PC-9 (cell line): ENCODE results near the gene JPH2. TPM values are rescaled to one million over a fixed set of nuclear protein-coding genes. Genes with fewer than 3 reads are reported as not detected.

Experiments
- BruUV-seq: library from RNA; stranded (reverse); fragments of 400-500 nt; replicated peaks from 2 replicates; lab custom pipeline; 2021; lab: Mats Ljungman, UMichigan
- CTCF ChIA-PET: fragments of 300-600 bp; sonication (Branson Sonifier 250); formaldehyde crosslinking; loops from one replicate; lab custom pipeline; 2022; ENCODE audit warnings: antibody characterized with exemption; lab: Charles Lee
- POLR2A ChIA-PET: fragments of 300-600 bp; sonication (Branson Sonifier 250); formaldehyde crosslinking; loops from one replicate; lab custom pipeline; 2022; ENCODE audit warnings: antibody characterized with exemption; ENCODE audit not compliant: unreplicated experiment; lab: Charles Lee
- DNase-seq, 2 experiments: peaks; one replicate each; pipeline versions ENCODE4 v3.0.0 to v3.0.0-alpha.2; 2015 to 2022; ENCODE audit warnings: mixed read lengths in 1 of 2
- H2AFZ ChIP-seq: fragments of 200-600 bp; sonication (generic); 2 replicates; pipeline ENCODE4 v1.8.1; 2017; ENCODE audit warnings: antibody characterized with exemption
- H3F3A ChIP-seq: fragments of 200-600 bp; sonication (generic); 2 replicates; pipeline ENCODE4 v1.8.1; 2017; ENCODE audit warnings: antibody characterized with exemption, mild to moderate bottlenecking, low read depth; ENCODE audit not compliant: insufficient read depth
- H3K27ac ChIP-seq: fragments of 200-600 bp; sonication (generic); 2 replicates; pipeline ENCODE4 v1.6.1; 2016; ENCODE audit warnings: mixed run types
- H3K27me3 ChIP-seq: fragments of 200-600 bp; sonication (generic); 2 replicates; pipeline ENCODE4 v1.6.1; 2016; ENCODE audit warnings: low read depth, mixed run types; ENCODE audit not compliant: insufficient read depth
- H3K36me3 ChIP-seq: fragments of 200-600 bp; sonication (generic); 2 replicates; pipeline ENCODE4 v1.6.1; 2016; ENCODE audit warnings: low read depth, mixed run types
- H3K4me1 ChIP-seq: fragments of 200-600 bp; sonication (generic); replicated peaks from 2 replicates; pipeline ENCODE4 v1.6.1; 2016; ENCODE audit warnings: mixed run types; ENCODE audit not compliant: insufficient read depth
- H3K4me2 ChIP-seq: fragments of 200-600 bp; sonication (generic); 2 replicates; pipeline ENCODE4 v1.6.1; 2017; ENCODE audit warnings: mixed run types
- H3K4me3 ChIP-seq: fragments of 200-600 bp; sonication (generic); 2 replicates; pipeline ENCODE4 v1.6.1; 2016; ENCODE audit warnings: mixed run types
- H3K79me2 ChIP-seq: fragments of 200-600 bp; sonication (generic); 2 replicates; pipeline ENCODE4 v1.6.1; 2017; ENCODE audit warnings: low read depth, mixed run types
- H3K9me2 ChIP-seq: fragments of 200-600 bp; sonication (generic); 2 replicates; pipeline ENCODE4 v1.8.1; 2017; ENCODE audit warnings: mild to moderate bottlenecking; ENCODE audit not compliant: insufficient read depth
- H3K9me3 ChIP-seq: fragments of 200-600 bp; sonication (generic); 2 replicates; pipeline ENCODE4 v1.8.1; 2016; ENCODE audit warnings: low read depth; ENCODE audit not compliant: insufficient read depth
- H4K20me1 ChIP-seq: fragments of 200-600 bp; sonication (generic); 2 replicates; pipeline ENCODE4 v1.8.1; 2017; ENCODE audit not compliant: insufficient read depth
- EZH2 ChIP-seq: fragments of 200-600 bp; sonication (generic); IDR thresholded peaks from 2 replicates; pipeline ENCODE4 v1.8.0; 2017; ENCODE audit warnings: antibody characterized with exemption, low read depth
- intact Hi-C: fragments of 100-400 bp; cut with micrococcal nuclease; formaldehyde crosslinking; loops from one replicate; pipeline ENCODE4 v1.10.0; 2022; ENCODE audit not compliant: unreplicated experiment
- total RNA-seq: library from RNA; stranded (reverse); gene quantifications from 2 replicates; pipeline ENCODE4 v1.2.3, GENCODE V29; 2021
- TF ChIP-seq, protein P1 (sequence below): fragments of 200-600 bp; sonication (generic); conservative IDR thresholded peaks from 2 replicates; pipeline ENCODE4 v1.6.1; 2017; ENCODE audit warnings: mixed run types, antibody characterized with exemption, mild to moderate bottlenecking, moderate library complexity

Gene JPH2
- total RNA-seq, 1 experiment from 2014 or later, result 41.1 TPM

GRCh38 chr20:44204832-44205215, 17.8 kb upstream of the JPH2 start:
- Histone ChIP-seq H3K4me2 (peak overlapping the region; percentile 89), H3K4me1 (peaks cover 84% of the 10 kb centered on the region), H3K4me3 (peak overlapping the region; percentile 43; the same call in 1 of the 2 replicates), H3K79me2 (peaks cover 96% of the 10 kb centered on the region), H3K9me2 (no peaks in the 10 kb centered on the region), H3K9me3 (no peaks in the 10 kb centered on the region), H3K27ac (peak overlapping the region; percentile 96), H3K36me3 (peaks cover 58% of the 10 kb centered on the region), H2AFZ (no peak overlapping the region), H3K27me3 (no peaks in the 10 kb centered on the region), H3F3A (peaks cover 53% of the 10 kb centered on the region; the same call in 1 of the 2 replicates), H4K20me1 (peaks cover 10% of the 10 kb centered on the region)
- ChIA-PET CTCF (no interaction called here), POLR2A (interaction anchor here (0.6 kb wide), 2 partner anchors 14 to 1140 kb away, joined by 3 to 9 read pairs; no protein-coding TSS in a partner anchor)
- intact Hi-C loops, result loop anchor here (1.0 kb wide), 2 partner anchors 459 to 691 kb away; no protein-coding TSS in a partner anchor
- TSS peak; percentile 86 for BruUV-seq
- DNase-seq, result no peak
- TF ChIP-seq, protein P1, sequence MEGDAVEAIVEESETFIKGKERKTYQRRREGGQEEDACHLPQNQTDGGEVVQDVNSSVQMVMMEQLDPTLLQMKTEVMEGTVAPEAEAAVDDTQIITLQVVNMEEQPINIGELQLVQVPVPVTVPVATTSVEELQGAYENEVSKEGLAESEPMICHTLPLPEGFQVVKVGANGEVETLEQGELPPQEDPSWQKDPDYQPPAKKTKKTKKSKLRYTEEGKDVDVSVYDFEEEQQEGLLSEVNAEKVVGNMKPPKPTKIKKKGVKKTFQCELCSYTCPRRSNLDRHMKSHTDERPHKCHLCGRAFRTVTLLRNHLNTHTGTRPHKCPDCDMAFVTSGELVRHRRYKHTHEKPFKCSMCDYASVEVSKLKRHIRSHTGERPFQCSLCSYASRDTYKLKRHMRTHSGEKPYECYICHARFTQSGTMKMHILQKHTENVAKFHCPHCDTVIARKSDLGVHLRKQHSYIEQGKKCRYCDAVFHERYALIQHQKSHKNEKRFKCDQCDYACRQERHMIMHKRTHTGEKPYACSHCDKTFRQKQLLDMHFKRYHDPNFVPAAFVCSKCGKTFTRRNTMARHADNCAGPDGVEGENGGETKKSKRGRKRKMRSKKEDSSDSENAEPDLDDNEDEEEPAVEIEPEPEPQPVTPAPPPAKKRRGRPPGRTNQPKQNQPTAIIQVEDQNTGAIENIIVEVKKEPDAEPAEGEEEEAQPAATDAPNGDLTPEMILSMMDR, result no peak
- TF ChIP-seq EZH2, result no peak

DNA sequence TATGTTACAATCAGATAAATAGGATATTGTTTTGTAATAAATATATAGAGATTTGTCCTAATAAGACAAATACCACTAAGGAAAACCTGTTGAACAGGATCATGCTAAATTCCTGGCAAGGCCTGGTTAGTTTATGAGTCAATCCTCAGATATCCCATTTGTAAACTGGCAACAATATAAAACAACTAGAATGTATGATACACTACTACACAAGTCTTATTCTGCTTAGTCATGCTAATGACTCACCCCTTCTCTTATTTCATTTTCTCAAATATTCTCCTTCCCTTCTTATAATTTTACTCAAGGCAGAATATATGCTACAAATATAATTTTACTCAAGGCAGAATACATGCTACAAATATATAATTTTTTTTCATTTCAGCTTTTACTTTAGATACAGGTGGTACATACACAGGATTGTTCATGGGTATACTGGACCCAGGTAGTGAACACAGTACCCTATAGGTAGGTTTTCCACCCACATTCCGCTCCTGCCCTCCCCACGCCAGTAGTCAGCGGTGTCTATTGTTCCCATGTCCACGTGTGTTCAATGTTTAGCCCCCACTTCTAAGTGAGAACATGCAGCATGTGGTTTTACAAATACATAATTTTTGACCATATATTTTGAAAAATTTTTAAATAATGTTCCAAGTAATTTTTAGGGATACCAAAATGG, 17.3 kb upstream of the JPH2 start:
- Histone ChIP-seq H3K9me3 (no peaks in the 10 kb centered on the region), H3K79me2 (peaks cover 96% of the 10 kb centered on the region), H2AFZ (no peak overlapping the region), H3K27ac (peak overlapping the region; percentile 96), H3K9me2 (no peaks in the 10 kb centered on the region), H3F3A (peaks cover 48% of the 10 kb centered on the region; the same call in 1 of the 2 replicates), H3K4me2 (peak overlapping the region; percentile 89), H3K4me3 (peak overlapping the region; percentile 49; the same call in 1 of the 2 replicates), H4K20me1 (peaks cover 6% of the 10 kb centered on the region), H3K36me3 (peaks cover 63% of the 10 kb centered on the region), H3K27me3 (no peaks in the 10 kb centered on the region), H3K4me1 (peaks cover 84% of the 10 kb centered on the region)
- no TSS peak for BruUV-seq
- ChIA-PET POLR2A (interaction anchor here (0.6 kb wide), 1 partner anchor 357 kb away, joined by 3 read pairs; no protein-coding TSS in a partner anchor), CTCF (no interaction called here)
- no peak for TF ChIP-seq EZH2
- TF ChIP-seq, protein P1, result 0 out of 2 replicates have a peak, but pooled peaks have one; percentile 14
- DNase-seq, result peak; percentile 47 to 100
- intact Hi-C loops, result loop anchor here (1.0 kb wide), 2 partner anchors 458 to 690 kb away; no protein-coding TSS in a partner anchor

DNA sequence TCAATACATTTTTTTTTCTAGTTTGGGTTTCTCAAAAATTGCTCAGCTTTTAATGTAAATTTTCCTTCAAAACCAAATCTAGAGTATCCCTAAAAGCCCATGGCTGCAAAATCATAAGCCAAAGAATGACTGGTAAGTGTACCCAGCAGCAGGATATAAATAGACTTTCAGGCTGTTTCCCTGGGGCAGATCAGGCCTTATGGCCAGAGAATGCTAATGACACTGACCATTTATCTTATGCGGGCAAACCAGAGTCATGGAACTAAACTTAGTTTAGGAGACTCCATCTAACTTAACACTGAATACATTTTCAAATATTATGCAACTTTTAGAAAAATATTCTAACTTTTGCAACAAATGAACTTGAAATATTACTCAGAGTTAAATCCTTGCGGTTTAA, 16.2 kb upstream of the JPH2 start:
- Histone ChIP-seq H3K9me2 (no peaks in the 10 kb centered on the region), H2AFZ (no peak overlapping the region), H3K27ac (peak overlapping the region; percentile 96), H3F3A (peaks cover 38% of the 10 kb centered on the region), H3K36me3 (peaks cover 70% of the 10 kb centered on the region), H3K79me2 (peaks cover 91% of the 10 kb centered on the region), H3K4me2 (peak overlapping the region; percentile 89), H3K4me1 (peaks cover 74% of the 10 kb centered on the region), H4K20me1 (peaks cover 6% of the 10 kb centered on the region; the same call in 1 of the 2 replicates), H3K4me3 (peak overlapping the region; percentile 49), H3K9me3 (no peaks in the 10 kb centered on the region), H3K27me3 (no peaks in the 10 kb centered on the region)
- intact Hi-C loops, result no loop called here
- no TSS peak for BruUV-seq
- ChIA-PET POLR2A (interaction anchor here (0.6 kb wide), 1 partner anchor 372 kb away, joined by 3 read pairs; no protein-coding TSS in a partner anchor), CTCF (interaction anchor here (0.5 to 0.9 kb wide), 2 partner anchors 13 to 394 kb away, joined by 4 to 5 read pairs; no protein-coding TSS in a partner anchor)
- TF ChIP-seq EZH2, result no peak
- no peak for DNase-seq
